ENCODE data around the gene COL19A1.
"Not testable (repeated sequence)": the region's sequence is repeated elsewhere in the genome, so short reads cannot be mapped to it uniquely, and the experiment has no call there.

Gene COL19A1

GRCh38 chr6:69866351-69866769 is at the start of gene COL19A1:
Gene COL19A1 (plus strand): TSS chr6:69866556. CDS start chr6:69879568, 13,012 bp downstream.
- no peak for DNase-seq (ENCODE audit: low read depth)

- DNase-seq (ENCODE audit: low read depth), result no peak
Measured at GRCh38 chr6:69816569-69816968, 49.8 kb upstream of the COL19A1 start.

- DNase-seq (ENCODE audit: low read depth), result no peak
Measured at GRCh38 chr6:69817358-69817757, 49.0 kb upstream of the COL19A1 start.

- no peak for DNase-seq (ENCODE audit: low read depth)
Measured at GRCh38 chr6:69818223-69818930, 48.0 kb upstream of the COL19A1 start.

GRCh38 chr6:69819138-69819537 is 47.2 kb upstream of the COL19A1 start:
- DNase-seq (ENCODE audit: low read depth), result no peak

- DNase-seq (ENCODE audit: low read depth), result no peak
Measured at GRCh38 chr6:69820018-69820417, 46.3 kb upstream of the COL19A1 start.

- no peak for DNase-seq (ENCODE audit: low read depth)
Measured at GRCh38 chr6:69820438-69820837, 45.9 kb upstream of the COL19A1 start.

GRCh38 chr6:69824355-69824754 is 42.0 kb upstream of the COL19A1 start:
- DNase-seq (ENCODE audit: low read depth), result not testable (repeated sequence)

GRCh38 chr6:69825904-69826303 is 40.5 kb upstream of the COL19A1 start:
- no peak for DNase-seq (ENCODE audit: low read depth)

GRCh38 chr6:69827276-69827893 is 39.0 kb upstream of the COL19A1 start:
- DNase-seq (ENCODE audit: low read depth), result no peak

- no peak for DNase-seq (ENCODE audit: low read depth)
Measured at GRCh38 chr6:69832558-69832957, 33.8 kb upstream of the COL19A1 start.

- DNase-seq (ENCODE audit: low read depth), result no peak
Measured at GRCh38 chr6:69835414-69836179, 30.8 kb upstream of the COL19A1 start.

- DNase-seq (ENCODE audit: low read depth), result no peak
Measured at GRCh38 chr6:69841862-69842261, 24.5 kb upstream of the COL19A1 start.

- no peak for DNase-seq (ENCODE audit: low read depth)
Measured at GRCh38 chr6:69843189-69843588, 23.2 kb upstream of the COL19A1 start.

- no peak for DNase-seq (ENCODE audit: low read depth)
Measured at GRCh38 chr6:69846312-69846711, 20.0 kb upstream of the COL19A1 start.

GRCh38 chr6:69846770-69847491 is 19.4 kb upstream of the COL19A1 start:
- no peak for DNase-seq (ENCODE audit: low read depth)

GRCh38 chr6:69847492-69847788 is 18.9 kb upstream of the COL19A1 start:
- DNase-seq (ENCODE audit: low read depth), result no peak

GRCh38 chr6:69848552-69848951 is 17.8 kb upstream of the COL19A1 start:
- DNase-seq (ENCODE audit: low read depth), result no peak

- no peak for DNase-seq (ENCODE audit: low read depth)
Measured at GRCh38 chr6:69852706-69853105, 13.7 kb upstream of the COL19A1 start.

- DNase-seq (ENCODE audit: low read depth), result no peak
Measured at GRCh38 chr6:69861986-69862385, 4.4 kb upstream of the COL19A1 start.

- no peak for DNase-seq (ENCODE audit: low read depth)
Measured at GRCh38 chr6:69863766-69864165, 2.6 kb upstream of the COL19A1 start.

- DNase-seq (ENCODE audit: low read depth), result peak; percentile 3
Measured at GRCh38 chr6:69865126-69865525, 1.2 kb upstream of the COL19A1 start.

All from HS-27A (cell line).